ENCODE measurements around the gene PANK1. TPM values are rescaled to one million over a fixed set of nuclear protein-coding genes. Genes with fewer than 3 reads are reported as not detected.

PANK1 gene
- total and polyA plus RNA-seq, 2 donors from 2014 or later = 5.4 to 31.3 TPM

- H3K9ac ChIP-seq (ENCODE audit: low read length in 3 of 3) = no peak overlapping the region
- FAIRE-seq = no peak
Measured at GRCh38 chr10:89659143-89660131, 14.4 kb upstream of the PANK1 start.

GRCh38 chr10:89657302-89657701, 12.3 kb upstream of the PANK1 start:
- Histone ChIP-seq H3K4me1 (ENCODE audit: control insufficient read depth in 2 of 3, insufficient read depth in 2 of 3, low read depth in 1 of 3, low read length in 3 of 3) (no peaks in the 10 kb centered on the region), H3K9me3 (ENCODE audit: control insufficient read depth in 2 of 3, insufficient read depth in 1 of 3, low read length in 3 of 3) (no peaks in the 10 kb centered on the region), H3K4me3 (ENCODE audit: low read length in 3 of 3) (no peak overlapping the region), H3K9ac (ENCODE audit: low read length in 3 of 3) (no peak overlapping the region), H3K27me3 (ENCODE audit: control insufficient read depth, insufficient read depth, low read length) (no peaks in the 10 kb centered on the region), H3K27ac (ENCODE audit: low read depth in 2 of 2, low read length in 2 of 2) (no peak overlapping the region), H3K36me3 (ENCODE audit: control insufficient read depth in 2 of 3, insufficient read depth in 3 of 3, low read length in 3 of 3) (no peaks in the 10 kb centered on the region)
- intact Hi-C loops (cut with DNase I) = no loop called here
- no peak for TF ChIP-seq CTCF (IDR thresholded peaks at IDR 0.05; ENCODE audit: borderline replicate concordance, extremely low read depth, insufficient read depth)
- FAIRE-seq (no peak), DNase-seq (no peak)

More at GRCh38 chr10:89659143-89660131, 14.4 kb upstream of the PANK1 start:
- Histone ChIP-seq H3K4me1 (ENCODE audit: control insufficient read depth in 2 of 3, insufficient read depth in 2 of 3, low read depth in 1 of 3, low read length in 3 of 3) (no peaks in the 10 kb centered on the region), H3K27ac (ENCODE audit: low read depth in 2 of 2, low read length in 2 of 2) (no peak overlapping the region), H3K4me3 (ENCODE audit: low read length in 3 of 3) (no peak overlapping the region), H3K36me3 (ENCODE audit: control insufficient read depth in 2 of 3, insufficient read depth in 3 of 3, low read length in 3 of 3) (no peaks in the 10 kb centered on the region), H3K27me3 (ENCODE audit: control insufficient read depth, insufficient read depth, low read length) (no peaks in the 10 kb centered on the region), H3K9me3 (ENCODE audit: control insufficient read depth in 2 of 3, insufficient read depth in 1 of 3, low read length in 3 of 3) (no peaks in the 10 kb centered on the region)
- intact Hi-C loops (cut with DNase I) = no loop called here
- no peak for DNase-seq
- TF ChIP-seq CTCF (IDR thresholded peaks at IDR 0.05; ENCODE audit: borderline replicate concordance, extremely low read depth, insufficient read depth) = no peak

GRCh38 chr10:89655722-89656121, 10.7 kb upstream of the PANK1 start:
- FAIRE-seq = no peak
- TF ChIP-seq CTCF (IDR thresholded peaks at IDR 0.05; ENCODE audit: borderline replicate concordance, extremely low read depth, insufficient read depth) = no peak
- Histone ChIP-seq H3K4me1 (ENCODE audit: control insufficient read depth in 2 of 3, insufficient read depth in 2 of 3, low read depth in 1 of 3, low read length in 3 of 3) (no peaks in the 10 kb centered on the region), H3K4me3 (ENCODE audit: low read length in 3 of 3) (no peak overlapping the region), H3K27me3 (ENCODE audit: control insufficient read depth, insufficient read depth, low read length) (no peaks in the 10 kb centered on the region), H3K27ac (ENCODE audit: low read depth in 2 of 2, low read length in 2 of 2) (no peak overlapping the region), H3K9ac (ENCODE audit: low read length in 3 of 3) (no peak overlapping the region), H3K36me3 (ENCODE audit: control insufficient read depth in 2 of 3, insufficient read depth in 3 of 3, low read length in 3 of 3) (no peaks in the 10 kb centered on the region), H3K9me3 (ENCODE audit: control insufficient read depth in 2 of 3, insufficient read depth in 1 of 3, low read length in 3 of 3) (no peaks in the 10 kb centered on the region)
- intact Hi-C loops (cut with DNase I) = no loop called here
- DNase-seq = no peak

All from kidney (tissue), 14 donors.